HG03039 (cell line): Measurements from ENCODE around the gene NCOA3.
"Not testable (repeated sequence)": the region's sequence is repeated elsewhere in the genome, so short reads cannot be mapped to it uniquely, and the experiment has no call there.

Experiments used
- ATAC-seq: cut with Tn5 transposase; IDR thresholded peaks from one replicate; pipeline ENCODE4 v1.9.1; 2021; ENCODE audit warnings: mild to moderate bottlenecking, moderate library complexity; ENCODE audit not compliant: unreplicated experiment

The NCOA3 gene

DNA sequence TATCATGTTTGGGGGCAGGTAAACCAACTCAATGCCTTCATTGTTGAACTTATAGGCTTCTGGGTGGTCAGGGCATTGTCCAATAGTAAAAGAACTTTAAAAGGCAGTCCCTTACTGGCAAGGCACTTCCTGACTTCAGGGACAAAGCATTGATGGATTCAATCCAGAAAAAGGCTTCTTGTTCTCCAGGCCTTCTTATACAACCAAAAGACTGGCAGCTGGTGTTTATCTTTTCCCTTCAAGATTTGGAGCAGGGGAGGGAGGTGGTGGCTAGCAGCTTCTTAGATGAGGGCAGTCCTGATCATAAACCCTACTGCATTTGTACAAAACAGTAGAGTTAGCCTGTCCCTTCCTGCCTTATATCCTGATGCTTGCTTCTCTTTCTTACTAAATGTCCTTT is 57.5 kb downstream of the NCOA3 start:
- ATAC-seq: no peak

DNA sequence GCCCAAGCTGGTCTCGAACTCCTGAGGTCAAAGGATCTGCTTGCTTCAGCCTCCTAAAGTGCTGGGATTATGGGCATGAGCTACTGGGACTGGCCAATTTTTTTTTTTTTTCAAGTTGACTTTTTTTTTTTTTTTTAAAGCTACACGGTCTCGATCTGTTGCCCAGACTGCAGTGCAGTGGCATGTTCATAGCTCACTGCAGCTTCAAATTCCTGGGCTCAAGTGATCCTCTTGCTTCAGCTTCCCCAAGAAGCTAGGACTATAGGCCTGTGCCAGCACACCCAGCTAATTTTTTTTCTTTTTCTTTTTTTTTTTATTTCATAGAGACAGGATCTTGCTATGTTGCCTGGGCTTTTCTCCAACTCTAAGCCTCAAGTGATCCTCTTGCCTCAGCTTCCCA is 59.5 kb downstream of the NCOA3 start:
- ATAC-seq: no peak

DNA sequence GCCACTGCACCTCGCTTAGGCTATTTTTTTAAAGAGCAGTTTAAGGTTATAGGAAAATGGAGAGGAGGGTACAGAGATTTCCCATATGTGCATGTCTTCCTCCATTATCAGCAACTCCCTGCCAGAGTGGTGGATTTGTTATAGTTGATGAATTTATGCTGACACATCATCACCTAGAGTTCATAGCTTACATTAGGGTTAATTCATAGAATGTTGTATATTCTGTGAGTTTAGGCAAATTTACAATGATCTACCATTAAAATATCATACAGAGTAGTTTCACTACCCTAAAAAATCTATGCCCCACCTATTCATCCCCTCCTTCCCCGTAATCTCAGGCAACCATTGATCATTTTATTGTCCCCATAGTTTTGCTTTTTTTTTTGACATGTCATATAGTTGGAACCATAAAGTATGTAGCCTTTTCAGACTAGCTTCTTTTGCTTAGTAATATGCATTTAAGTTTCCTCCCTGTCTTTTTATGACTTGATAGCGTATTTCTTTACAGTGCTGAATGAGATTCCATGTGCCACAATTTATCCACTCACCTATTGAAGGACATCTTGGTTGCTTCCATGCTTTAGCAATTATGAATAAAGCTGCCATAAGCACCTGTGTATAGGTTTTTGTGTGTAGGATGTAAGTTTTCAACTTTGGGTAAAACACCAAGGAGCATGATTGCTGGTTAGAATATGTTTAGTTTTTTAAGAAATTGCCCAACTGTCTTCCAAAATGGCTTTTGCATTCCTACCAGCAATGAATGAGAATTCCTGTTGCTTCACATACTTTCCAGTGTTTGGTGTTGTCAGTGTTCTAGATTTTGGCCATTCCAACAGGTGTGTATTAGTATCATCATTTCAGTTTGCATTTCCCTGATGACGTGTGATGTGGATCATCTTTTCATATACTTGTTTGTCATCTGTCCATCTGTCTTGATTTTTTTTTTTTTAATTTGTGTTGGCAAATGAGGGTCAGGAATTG is 60.2 kb downstream of the NCOA3 start:
- no peak for ATAC-seq

DNA sequence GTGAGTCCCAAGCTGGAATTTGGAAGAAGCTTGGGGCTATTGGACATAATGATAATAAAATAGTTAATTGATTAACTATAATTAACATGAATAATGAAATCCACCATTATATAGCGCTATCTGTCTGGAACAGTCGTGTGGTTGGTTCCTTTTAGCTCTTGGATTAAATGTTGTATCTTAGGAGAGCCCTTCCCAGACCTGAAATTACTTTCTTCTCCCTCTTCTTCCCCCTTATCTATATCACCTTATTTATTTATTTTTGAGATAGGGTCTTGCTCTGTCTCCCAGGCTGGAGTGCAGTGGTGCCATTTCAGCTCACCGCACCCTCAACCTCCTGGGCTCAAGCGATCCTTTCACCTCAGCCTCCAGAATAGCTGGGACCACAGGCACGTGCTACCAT is 64.6 kb downstream of the NCOA3 start:
- no peak for ATAC-seq

DNA sequence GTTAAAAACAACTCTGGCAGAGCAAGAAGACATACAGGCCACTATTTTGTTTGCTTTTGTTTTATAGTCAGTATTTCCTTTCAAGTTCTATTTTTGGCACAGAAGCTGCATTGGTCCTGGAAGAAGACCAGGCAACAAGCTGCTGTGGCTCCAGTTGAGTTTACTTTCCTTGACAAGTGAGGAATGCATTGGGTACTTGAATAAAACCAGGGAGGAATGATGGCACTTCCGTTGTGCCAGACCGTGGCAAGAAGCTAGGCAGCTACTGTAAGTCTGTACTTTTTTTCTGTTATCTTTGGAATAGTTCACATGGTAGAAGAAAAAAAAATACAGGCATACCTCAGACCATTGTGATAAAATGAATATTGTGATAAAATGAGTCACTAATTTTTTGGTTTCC is 66.3 kb downstream of the NCOA3 start:
- no peak for ATAC-seq

DNA sequence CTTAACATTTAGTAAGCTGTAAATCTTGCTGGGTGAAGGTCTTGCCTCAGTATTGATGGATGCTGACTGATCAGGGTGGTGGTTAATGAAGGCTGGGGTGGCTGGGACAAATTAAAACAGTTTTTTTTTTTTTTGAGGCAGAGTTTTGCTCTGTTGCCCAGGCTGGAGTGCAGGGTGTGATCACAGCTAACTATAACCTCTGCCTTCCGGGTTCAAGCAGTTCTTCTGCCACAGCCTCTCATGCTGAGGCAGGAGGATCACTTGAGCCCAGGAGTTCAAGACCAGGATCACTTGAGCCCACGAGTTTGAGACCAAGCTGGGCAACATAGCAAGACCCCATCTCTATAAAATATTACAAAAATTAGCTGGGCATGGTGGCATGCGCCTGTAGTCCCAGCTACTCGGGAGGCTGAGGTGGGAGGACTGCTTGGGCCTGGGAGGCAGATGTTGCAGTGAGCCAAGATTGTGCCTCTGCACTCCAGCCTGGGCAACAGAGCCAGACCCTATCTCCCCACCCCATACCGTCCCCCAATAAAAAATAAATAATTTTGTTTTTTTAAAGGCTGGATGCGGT is 67.2 kb downstream of the NCOA3 start:
- no peak for ATAC-seq

DNA sequence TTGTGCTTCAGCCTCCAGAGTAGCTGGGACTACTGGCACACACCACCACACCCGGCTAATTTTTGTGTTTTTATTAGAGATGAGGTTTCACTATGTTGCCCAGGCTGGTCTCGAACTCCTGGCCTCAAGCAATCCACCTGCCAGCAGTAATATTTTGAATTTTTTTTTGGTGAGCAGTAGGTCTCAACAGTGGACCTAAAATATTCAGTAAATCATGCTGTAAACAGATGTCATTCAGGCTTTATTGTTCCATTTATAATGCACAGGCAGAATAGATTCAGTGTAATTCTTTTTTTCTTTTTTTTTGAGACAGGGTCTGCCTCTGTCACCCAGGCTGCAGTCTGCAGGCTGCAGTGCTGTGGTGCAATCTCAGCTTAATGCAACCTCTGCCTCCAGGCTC is 69.7 kb downstream of the NCOA3 start:
- no peak for ATAC-seq

DNA sequence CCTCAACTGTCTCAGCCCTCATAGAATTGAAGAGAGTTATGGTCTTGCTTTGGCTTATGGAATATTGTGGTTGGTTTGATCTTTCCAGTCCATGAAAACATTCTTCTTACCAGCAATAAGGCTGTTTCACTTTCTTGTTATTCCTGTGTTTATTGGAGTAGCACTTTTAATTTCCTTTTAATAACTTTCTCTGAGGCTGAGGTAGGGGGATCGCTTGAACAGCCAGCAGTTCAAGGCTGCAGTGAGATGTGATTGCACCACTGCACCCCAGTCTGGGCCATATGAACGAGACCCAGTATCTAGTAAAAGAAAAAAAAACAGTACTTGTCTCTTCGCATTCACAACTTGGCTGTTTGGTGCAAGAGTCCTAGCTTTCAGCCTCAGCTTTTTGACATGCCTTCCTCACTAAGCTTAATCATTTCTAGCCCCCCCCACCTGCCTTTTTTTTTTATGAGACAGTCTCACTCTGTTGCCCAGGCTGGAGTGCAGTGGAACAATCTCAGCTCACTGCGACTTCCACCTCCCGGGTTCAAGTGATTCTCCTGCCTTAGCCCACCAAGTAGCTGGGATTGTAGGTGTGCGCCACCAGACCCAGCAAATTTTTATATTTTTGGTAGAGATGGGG is 70.5 kb downstream of the NCOA3 start:
- ATAC-seq: no peak

DNA sequence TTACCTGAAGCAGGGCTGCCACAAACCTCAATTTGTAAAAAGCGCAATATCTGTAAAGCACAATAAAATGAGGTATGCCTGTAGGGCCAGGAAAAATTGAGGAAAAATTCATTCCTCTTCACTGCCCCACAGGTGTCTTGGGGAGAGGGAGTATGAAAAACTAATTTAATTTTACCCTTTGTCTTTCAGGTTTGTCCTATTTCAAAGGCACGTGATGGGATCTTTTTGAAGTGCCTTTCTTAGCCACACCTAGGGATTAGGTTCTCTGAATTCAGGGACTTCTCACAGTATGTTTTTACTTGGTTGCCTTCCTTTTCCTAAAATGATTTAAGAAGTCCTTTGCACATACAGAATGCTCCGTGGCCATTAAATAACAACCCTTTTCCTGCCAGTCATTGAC is 71.9 kb downstream of the NCOA3 start:
- no peak for ATAC-seq

DNA sequence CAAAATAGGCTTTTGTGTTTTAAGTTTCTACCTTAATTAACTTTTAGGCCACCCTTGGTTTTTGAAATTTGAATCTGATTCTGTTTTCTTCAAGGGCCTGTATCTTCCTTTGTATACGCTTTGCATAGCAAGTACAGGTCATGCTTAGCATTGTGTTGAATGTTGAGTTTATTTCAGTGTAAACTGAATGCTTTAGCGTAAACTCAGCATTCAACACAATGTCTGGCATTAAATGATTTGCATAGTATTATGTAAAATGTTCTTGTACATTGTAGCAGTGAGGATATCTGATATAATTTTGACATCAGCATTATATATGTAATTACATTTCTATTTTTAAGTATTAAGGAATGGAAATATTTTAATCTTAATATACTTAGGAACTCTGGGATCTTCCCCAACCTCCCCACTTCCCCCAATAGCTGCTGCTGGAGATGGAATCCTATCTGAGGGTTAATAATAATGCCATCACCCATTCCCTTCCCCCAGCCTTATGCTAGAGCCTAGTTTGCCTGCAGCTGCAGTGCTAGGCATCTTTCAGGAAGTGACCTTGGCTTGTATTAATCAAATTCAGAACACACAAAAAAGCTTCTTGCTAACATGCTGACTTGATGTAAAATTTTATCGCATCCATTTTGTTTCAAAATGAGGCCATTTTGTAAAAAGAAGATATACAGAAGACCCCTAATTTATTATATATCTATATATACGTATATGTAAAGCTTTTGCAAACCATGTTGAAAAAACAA is 73.1 kb downstream of the NCOA3 start:
- ATAC-seq: no peak

DNA sequence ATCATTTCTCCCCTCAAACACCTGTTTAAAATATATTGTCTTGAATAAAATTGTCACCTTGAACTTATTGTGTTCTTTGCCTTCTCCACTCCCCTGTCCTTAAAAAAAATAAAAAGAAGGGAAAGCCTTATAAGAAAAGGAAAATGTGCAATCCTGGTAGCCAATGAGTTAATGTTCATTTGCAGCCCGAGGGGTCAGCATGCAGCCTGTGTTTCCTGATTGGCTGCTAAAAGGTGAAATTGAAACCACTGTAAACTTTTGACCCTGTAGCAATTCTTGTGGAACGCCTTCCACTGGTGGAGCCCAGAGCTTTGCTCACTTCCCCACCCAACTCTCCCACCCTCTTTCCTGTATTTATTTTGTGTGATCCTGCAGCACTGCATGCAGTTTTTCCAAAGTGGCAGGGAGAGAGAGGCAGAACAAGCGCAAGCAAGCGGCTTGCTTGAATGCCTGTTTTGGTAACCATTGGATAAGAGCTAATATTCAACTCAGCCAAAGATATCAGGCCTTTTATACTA is 74.9 kb downstream of the NCOA3 start:
- no peak for ATAC-seq

DNA sequence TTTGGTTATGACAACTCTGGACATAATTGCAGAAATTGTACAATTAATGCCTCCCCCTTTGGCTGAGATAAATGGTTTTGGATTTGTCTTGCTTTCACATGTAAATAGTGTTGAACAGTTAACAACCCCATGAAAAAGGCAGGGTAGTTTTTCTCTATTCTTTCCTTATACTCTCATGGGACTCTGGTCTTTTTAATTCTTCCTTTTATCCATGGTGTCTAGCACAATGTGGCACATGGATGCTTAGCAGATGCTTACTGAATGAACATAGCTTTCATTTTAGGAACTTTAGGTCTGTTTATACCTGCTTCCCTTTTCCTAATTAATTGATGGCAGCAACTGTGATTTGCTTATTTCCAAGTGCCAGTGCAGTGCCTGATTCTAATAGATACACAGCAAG is 75.6 kb downstream of the NCOA3 start:
- no peak for ATAC-seq

DNA sequence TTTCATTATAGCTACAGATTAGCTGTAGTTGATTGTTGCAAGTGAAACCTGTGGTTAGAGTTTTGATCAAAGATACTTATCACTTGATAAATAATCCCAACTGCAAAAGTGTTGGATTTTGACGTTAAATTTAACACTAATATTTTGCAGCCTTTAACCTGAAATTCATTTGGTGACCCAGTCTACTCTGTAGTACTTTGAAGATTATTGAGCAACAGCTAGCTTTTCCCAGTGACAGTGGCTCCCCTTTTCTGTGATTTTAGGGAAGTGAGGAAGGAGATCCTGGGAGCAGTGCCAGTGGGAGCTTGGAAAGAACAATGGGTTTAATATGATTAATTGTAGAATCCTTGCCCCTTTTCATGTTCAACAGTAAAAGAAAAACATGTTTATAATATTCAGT is 76.9 kb downstream of the NCOA3 start:
- no peak for ATAC-seq

DNA sequence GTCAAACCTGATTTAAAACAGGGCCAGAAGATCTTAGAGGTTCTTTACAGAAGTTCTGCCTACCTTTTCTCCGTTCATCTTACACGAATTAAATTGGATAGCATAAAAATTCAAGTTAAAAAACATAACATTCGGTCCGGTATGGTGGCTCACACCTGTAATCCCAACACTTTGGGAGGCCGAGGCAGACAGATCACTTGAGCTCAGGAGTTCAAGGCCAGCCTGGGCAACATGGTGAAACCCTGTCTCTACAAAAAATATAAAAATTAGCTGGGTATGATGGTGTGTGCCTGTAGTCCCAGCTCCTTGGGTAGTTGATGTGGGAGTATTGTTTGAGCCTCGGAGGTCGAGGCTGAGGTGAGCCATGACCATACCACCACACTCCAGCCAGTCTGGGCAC is 79.0 kb downstream of the NCOA3 start:
- ATAC-seq: not testable (repeated sequence)

DNA sequence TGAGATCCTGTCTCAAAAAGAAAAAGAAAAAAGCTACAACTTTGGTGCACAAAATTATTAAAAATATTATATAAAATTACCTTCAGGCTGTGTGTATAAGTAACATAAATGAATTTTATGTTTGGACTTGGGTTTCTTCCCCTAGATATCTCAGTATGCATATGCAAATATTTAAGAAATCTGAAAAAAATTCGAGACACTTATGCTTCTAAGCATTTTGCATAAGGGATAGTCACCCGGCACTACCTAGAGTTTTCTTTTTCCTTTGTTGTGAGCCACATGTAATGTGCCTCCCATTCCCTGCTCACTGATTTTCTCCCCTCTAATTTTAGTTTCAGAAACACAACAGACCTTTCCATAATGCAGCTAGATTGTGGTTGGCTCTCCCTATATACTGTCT is 79.4 kb downstream of the NCOA3 start:
- ATAC-seq: no peak

DNA sequence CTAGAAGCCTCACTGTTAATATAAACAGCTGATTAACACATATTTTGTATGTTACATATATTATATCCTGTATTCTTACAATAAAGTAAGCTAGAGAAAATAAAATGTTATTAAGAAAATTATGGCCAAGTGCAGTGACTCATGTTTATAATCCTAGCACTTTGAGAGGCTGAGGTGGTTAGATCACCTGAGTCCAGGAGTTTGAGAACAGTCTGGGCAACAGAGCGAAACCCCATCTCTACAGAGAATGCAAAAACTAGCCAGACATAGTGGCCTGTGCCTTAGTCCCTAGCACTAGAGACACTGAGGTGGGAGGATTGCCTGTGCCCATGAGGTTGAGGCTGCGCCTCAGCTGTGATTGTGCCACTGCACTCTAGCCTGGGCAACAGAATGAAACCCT is 81.9 kb downstream of the NCOA3 start:
- ATAC-seq: no peak

DNA sequence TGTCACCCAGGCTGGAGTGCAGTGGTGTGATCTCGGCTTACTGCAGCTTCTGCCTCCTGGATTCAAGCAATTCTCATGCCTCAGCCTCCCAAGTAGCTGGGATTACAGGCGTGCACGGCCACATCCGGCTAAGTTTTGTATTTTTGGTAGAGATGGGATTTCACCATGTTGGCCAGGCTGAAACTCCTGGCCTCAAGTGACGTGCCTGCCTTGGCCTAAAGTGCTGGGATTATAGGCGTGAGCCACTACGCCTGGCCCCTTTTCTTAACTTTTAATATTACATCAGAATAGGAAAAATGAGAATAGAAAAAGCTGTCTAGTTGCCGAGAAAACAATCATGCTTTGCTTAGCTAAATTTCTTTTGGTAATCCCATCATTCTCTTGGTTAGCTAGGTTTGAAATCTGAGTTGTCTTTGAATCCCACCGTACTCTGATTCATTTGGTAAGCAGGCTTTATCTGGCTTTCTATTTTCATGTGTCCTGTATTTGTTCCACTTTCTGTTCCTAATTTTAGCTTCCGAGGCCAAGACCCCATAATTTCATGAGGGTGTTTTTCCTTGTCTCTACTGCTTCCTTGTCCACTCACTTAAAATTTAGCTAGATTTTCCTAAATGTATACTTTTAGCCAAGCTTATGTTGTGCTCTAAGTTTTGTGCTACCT is 83.5 kb downstream of the NCOA3 start:
- no peak for ATAC-seq

DNA sequence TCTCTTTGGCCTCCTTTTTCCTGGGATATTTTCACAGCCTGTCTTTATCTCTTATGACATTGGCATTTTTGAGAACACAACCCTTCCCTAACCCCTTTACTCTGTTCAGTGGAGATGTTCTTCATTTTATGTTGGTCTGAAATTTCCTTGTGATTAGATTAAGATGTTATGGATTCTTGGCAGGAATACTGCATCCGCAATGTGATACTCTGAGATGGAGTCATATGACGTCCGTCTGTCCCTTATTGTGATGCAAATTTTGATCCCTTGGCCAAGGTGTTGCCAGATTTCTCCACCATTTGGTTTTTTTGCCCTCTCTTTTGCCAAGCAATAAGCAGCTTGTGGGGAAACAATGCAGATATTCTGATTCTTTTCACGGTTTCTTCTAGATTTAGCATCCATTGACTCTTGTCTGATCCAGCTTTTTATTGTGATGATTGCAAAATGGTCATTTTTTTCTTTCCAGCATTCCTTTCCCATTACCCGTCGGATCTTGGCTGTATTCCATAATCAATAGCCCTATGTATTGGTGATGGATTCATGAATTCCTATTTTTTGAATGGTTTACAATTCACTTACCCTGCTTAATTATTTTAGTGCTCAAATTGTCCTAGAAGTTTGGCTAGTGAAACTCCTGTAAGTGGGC is 85.1 kb downstream of the NCOA3 start:
- ATAC-seq: no peak

DNA sequence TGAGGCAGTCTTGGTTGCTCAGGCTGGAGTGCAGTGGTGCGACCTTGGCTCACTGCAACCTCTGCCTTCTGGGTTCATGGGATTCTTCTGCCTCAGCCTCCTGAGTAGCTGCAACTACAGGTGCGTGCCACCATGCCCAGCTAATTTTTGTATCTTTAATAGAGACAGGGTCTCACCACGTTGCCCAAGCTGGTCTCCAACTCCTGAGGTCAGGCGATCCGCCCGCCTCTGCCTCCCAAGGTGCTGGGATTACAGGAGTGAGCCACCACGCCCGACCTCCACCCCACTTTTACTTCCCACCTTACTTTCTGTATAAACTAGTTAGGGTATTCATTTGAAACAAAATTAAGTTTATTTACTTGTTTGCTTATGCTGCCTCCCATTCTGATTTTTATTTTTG is 86.5 kb downstream of the NCOA3 start:
- ATAC-seq: no peak

DNA sequence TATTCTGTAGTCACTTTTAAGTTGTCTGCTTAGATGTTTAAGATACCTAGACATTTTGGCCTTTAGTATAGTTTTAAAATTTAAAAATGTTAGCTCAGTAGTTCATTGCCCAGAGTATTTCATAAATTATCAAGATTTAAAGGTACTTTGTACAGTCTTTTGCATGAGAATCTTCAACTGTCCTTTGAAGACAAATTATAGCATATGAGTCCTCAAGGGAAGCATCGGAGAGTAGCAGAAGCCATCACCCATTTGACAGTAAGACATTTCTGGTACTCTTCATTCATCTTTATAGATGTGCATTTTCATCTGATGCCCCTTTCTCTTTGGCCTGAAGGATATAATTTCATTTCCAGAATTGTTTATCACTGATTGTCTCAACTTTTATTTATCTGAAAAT is 89.5 kb downstream of the NCOA3 start:
- ATAC-seq: no peak
